ENCODE data around the gene DCLK1.

Gene DCLK1

GRCh38 chr13:35768551-35768950 lies 362.6 kb downstream of the DCLK1 start:
- Histone ChIP-seq H3K4me3 (replicated peaks; ENCODE audit: low read depth, low read length) (no peak overlapping the region), H3K36me3 (ENCODE audit: control insufficient read depth, insufficient read depth, low read length) (no peaks in the 10 kb centered on the region), H3K27me3 (replicated peaks; ENCODE audit: control insufficient read depth, insufficient read depth, low read length) (no peaks in the 10 kb centered on the region)
- no peak for DNase-seq (ENCODE audit: extremely low read depth, insufficient read length)
- TF ChIP-seq CTCF (IDR thresholded peaks at IDR 0.05; ENCODE audit: insufficient read depth, low read length, poor library complexity, severe bottlenecking), result no peak

- no peak overlapping the region for H3K4me3 ChIP-seq (replicated peaks; ENCODE audit: low read depth, low read length)
- no peaks in the 10 kb centered on the region for H3K27me3 ChIP-seq (replicated peaks; ENCODE audit: control insufficient read depth, insufficient read depth, low read length)
- H3K36me3 ChIP-seq (ENCODE audit: control insufficient read depth, insufficient read depth, low read length), result no peaks in the 10 kb centered on the region
- no peak for DNase-seq (ENCODE audit: extremely low read depth, insufficient read length)
- no peak for TF ChIP-seq CTCF (IDR thresholded peaks at IDR 0.05; ENCODE audit: insufficient read depth, low read length, poor library complexity, severe bottlenecking)
These were observed 363.1 kb downstream of the DCLK1 start for GRCh38 chr13:35768073-35768472.

- no peak for TF ChIP-seq CTCF (IDR thresholded peaks at IDR 0.05; ENCODE audit: insufficient read depth, low read length, poor library complexity, severe bottlenecking)
- Histone ChIP-seq H3K4me3 (replicated peaks; ENCODE audit: low read depth, low read length) (no peak overlapping the region), H3K36me3 (ENCODE audit: control insufficient read depth, insufficient read depth, low read length) (no peaks in the 10 kb centered on the region), H3K27me3 (replicated peaks; ENCODE audit: control insufficient read depth, insufficient read depth, low read length) (no peaks in the 10 kb centered on the region)
- no peak for DNase-seq (ENCODE audit: extremely low read depth, insufficient read length)
These were observed 363.8 kb downstream of the DCLK1 start for GRCh38 chr13:35767256-35767976.

- DNase-seq (ENCODE audit: extremely low read depth, insufficient read length), result no peak
- H3K36me3 ChIP-seq (ENCODE audit: control insufficient read depth, insufficient read depth, low read length), result no peaks in the 10 kb centered on the region
- no peak overlapping the region for H3K4me3 ChIP-seq (replicated peaks; ENCODE audit: low read depth, low read length)
- TF ChIP-seq CTCF (IDR thresholded peaks at IDR 0.05; ENCODE audit: insufficient read depth, low read length, poor library complexity, severe bottlenecking), result no peak
- H3K27me3 ChIP-seq (replicated peaks; ENCODE audit: control insufficient read depth, insufficient read depth, low read length), result no peaks in the 10 kb centered on the region
These were observed 364.5 kb downstream of the DCLK1 start for GRCh38 chr13:35766663-35767062.

- TF ChIP-seq CTCF (IDR thresholded peaks at IDR 0.05; ENCODE audit: insufficient read depth, low read length, poor library complexity, severe bottlenecking), result no peak
- no peak overlapping the region for H3K4me3 ChIP-seq (replicated peaks; ENCODE audit: low read depth, low read length)
- H3K27me3 ChIP-seq (replicated peaks; ENCODE audit: control insufficient read depth, insufficient read depth, low read length), result no peaks in the 10 kb centered on the region
- H3K36me3 ChIP-seq (ENCODE audit: control insufficient read depth, insufficient read depth, low read length), result no peaks in the 10 kb centered on the region
- no peak for DNase-seq (ENCODE audit: extremely low read depth, insufficient read length)
These were observed 365.2 kb downstream of the DCLK1 start for GRCh38 chr13:35765941-35766340.

- Histone ChIP-seq H3K36me3 (ENCODE audit: control insufficient read depth, insufficient read depth, low read length) (no peaks in the 10 kb centered on the region), H3K4me3 (replicated peaks; ENCODE audit: low read depth, low read length) (no peak overlapping the region), H3K27me3 (replicated peaks; ENCODE audit: control insufficient read depth, insufficient read depth, low read length) (no peaks in the 10 kb centered on the region)
- no peak for DNase-seq (ENCODE audit: extremely low read depth, insufficient read length)
- no peak for TF ChIP-seq CTCF (IDR thresholded peaks at IDR 0.05; ENCODE audit: insufficient read depth, low read length, poor library complexity, severe bottlenecking)
These were observed 365.8 kb downstream of the DCLK1 start for GRCh38 chr13:35765366-35765765.

Measured in GM06990 (cell line).